Activated CD4-positive, alpha-beta memory T cell treated with anti-CD3 and anti-CD28 coated beads for 36 hours (primary cell): ENCODE data around the gene ELOVL3. TPM values are rescaled to one million over a fixed set of nuclear protein-coding genes. Genes with fewer than 3 reads are reported as not detected.
A peak's percentile ranks its signal among the peaks of the same experiment; 100 is the strongest.

Experiments
- CTCF ChIA-PET: fragments of 350-600 bp; sonication (Branson Sonifier 250); formaldehyde crosslinking; loops from one replicate; lab custom pipeline; 2021; ENCODE audit warnings: antibody characterized with exemption, inconsistent platforms; lab: Charles Lee
- POLR2A ChIA-PET: fragments of 350-600 bp; sonication (Branson Sonifier 250); formaldehyde crosslinking; loops from one replicate; lab custom pipeline; 2021; ENCODE audit warnings: antibody characterized with exemption; lab: Charles Lee
- DNase-seq: peaks from one replicate; pipeline ENCODE4 v3.0.0-alpha.2; 2020
- H3K27ac Mint-ChIP-seq: one replicate; pipeline ENCODE4 v1.8.0; 2021; ENCODE audit warnings: mixed read lengths
- H3K27me3 Mint-ChIP-seq: one replicate; pipeline ENCODE4 v1.8.0; 2021; ENCODE audit warnings: mixed read lengths
- H3K36me3 Mint-ChIP-seq: one replicate; pipeline ENCODE4 v1.8.0; 2021; ENCODE audit warnings: mixed read lengths
- H3K4me1 Mint-ChIP-seq: one replicate; pipeline ENCODE4 v1.8.0; 2021; ENCODE audit warnings: low read depth, mixed read lengths
- H3K4me3 Mint-ChIP-seq: one replicate; pipeline ENCODE4 v1.8.0; 2021; ENCODE audit warnings: mild to moderate bottlenecking, mixed read lengths
- H3K9me3 Mint-ChIP-seq: one replicate; pipeline ENCODE4 v1.8.0; 2021; ENCODE audit warnings: mixed read lengths
- intact Hi-C: fragments of 100-400 bp; cut with micrococcal nuclease; formaldehyde crosslinking; loops from one replicate; pipeline ENCODE4 v1.15.1; 2023
- total RNA-seq, 2 experiments: library from RNA; stranded (reverse); gene quantifications; one replicate each; pipeline ENCODE4 v1.2.3, GENCODE V29; 2021

Gene ELOVL3
- total RNA-seq, 2 experiments from 2014 or later, result 0.21 to 0.56 TPM

- Mint-ChIP-seq H3K27ac (no peak overlapping the region), H3K4me3 (peak overlapping the region; percentile 73), H3K36me3 (no peaks in the 10 kb centered on the region), H3K27me3 (peaks cover 34% of the 10 kb centered on the region), H3K4me1 (peaks cover 15% of the 10 kb centered on the region), H3K9me3 (no peaks in the 10 kb centered on the region)
- ChIA-PET POLR2A (interaction anchor here (0.6 to 3.7 kb wide), 5 partner anchors 15 to 165 kb away, joined by 3 to 34 read pairs (median 4); partner anchors contain the start of genes GBF1 and NFKB2), CTCF (interaction anchor here (0.7 to 19.9 kb wide), 62 partner anchors 9 to 366 kb away, joined by 3 to 1053 read pairs (median 6); partner anchors contain the start of genes ACTR1A, C10orf95, CUEDC2 and FBXL15)
- intact Hi-C loops, result loop anchor here (2.0 to 5.0 kb wide), 4 partner anchors 14 to 248 kb away; partner anchors contain the start of genes GBF1 and NFKB2
- DNase-seq, result peak; percentile 62
Observed at GRCh38 chr10:102230264-102230860, 4.3 kb downstream of the ELOVL3 start.

- Mint-ChIP-seq H3K36me3 (no peaks in the 10 kb centered on the region), H3K27me3 (peaks cover 33% of the 10 kb centered on the region), H3K9me3 (no peaks in the 10 kb centered on the region), H3K4me3 (peak overlapping the region; percentile 72), H3K27ac (no peak overlapping the region), H3K4me1 (peaks cover 10% of the 10 kb centered on the region)
- intact Hi-C loops, result loop anchor here (1.0 to 5.0 kb wide), 6 partner anchors 14 to 248 kb away; partner anchors contain the start of genes GBF1 and NFKB2
- CTCF ChIA-PET, result interaction anchor here (0.7 to 19.9 kb wide), 57 partner anchors 9 to 353 kb away, joined by 3 to 1053 read pairs (median 7); partner anchors contain the start of genes ACTR1A, C10orf95, CUEDC2 and FBXL15
- POLR2A ChIA-PET, result interaction anchor here (0.5 to 3.7 kb wide), 6 partner anchors 14 to 164 kb away, joined by 3 to 34 read pairs (median 4); partner anchors contain the start of genes GBF1 and NFKB2
- peak; percentile 67 for DNase-seq
Observed at GRCh38 chr10:102230861-102231356, 4.8 kb downstream of the ELOVL3 start.

- ChIA-PET POLR2A (interaction anchor here (0.5 to 3.7 kb wide), 5 partner anchors 9 to 164 kb away, joined by 3 to 34 read pairs (median 4); partner anchors contain the start of genes NFKB2 and PITX3), CTCF (interaction anchor here (0.6 to 19.9 kb wide), 62 partner anchors 8 to 364 kb away, joined by 3 to 1053 read pairs (median 6); partner anchors contain the start of genes CUEDC2, FBXL15, GBF1 and NFKB2)
- peaks cover 5% of the 10 kb centered on the region for H3K4me1 Mint-ChIP-seq
- DNase-seq, result peak; percentile 85
- intact Hi-C loops, result loop anchor here (1.0 to 5.0 kb wide), 6 partner anchors 13 to 247 kb away; partner anchors contain the start of genes GBF1 and NFKB2
- no peaks in the 10 kb centered on the region for H3K36me3 Mint-ChIP-seq
- no peak overlapping the region for H3K27ac Mint-ChIP-seq
- H3K27me3 Mint-ChIP-seq, result peaks cover 32% of the 10 kb centered on the region
- H3K4me3 Mint-ChIP-seq, result peak overlapping the region; percentile 72
- H3K9me3 Mint-ChIP-seq, result no peaks in the 10 kb centered on the region
Observed at GRCh38 chr10:102231357-102232318, 5.5 kb downstream of the ELOVL3 start.

- no peak overlapping the region for H3K27ac Mint-ChIP-seq
- CTCF ChIA-PET, result interaction anchor here (1.4 to 19.9 kb wide), 4 partner anchors 7 to 165 kb away, joined by 3 to 1053 read pairs (median 162); partner anchors contain the start of genes ELOVL3, GBF1 and NFKB2
Observed at GRCh38 chr10:102233997-102234396, 7.9 kb downstream of the ELOVL3 start.

GRCh38 chr10:102234888-102235597 is 8.9 kb downstream of the ELOVL3 start:
- Mint-ChIP-seq H3K36me3 (no peaks in the 10 kb centered on the region), H3K27ac (no peak overlapping the region), H3K4me1 (peaks cover 2% of the 10 kb centered on the region), H3K9me3 (no peaks in the 10 kb centered on the region), H3K27me3 (peaks cover 6% of the 10 kb centered on the region), H3K4me3 (no peak overlapping the region)
- no peak for DNase-seq
- intact Hi-C loops, result loop anchor here (5.0 kb wide), 1 partner anchor 52 kb away; no protein-coding TSS in a partner anchor
- ChIA-PET POLR2A (interaction anchor here (0.5 to 0.8 kb wide), 2 partner anchors 117 to 347 kb away, joined by 3 to 4 read pairs; no protein-coding TSS in a partner anchor), CTCF (interaction anchor here (0.7 to 19.9 kb wide), 6 partner anchors 9 to 164 kb away, joined by 3 to 1053 read pairs (median 3); partner anchors contain the start of genes ELOVL3 and NFKB2)

More at GRCh38 chr10:102233997-102234396, 7.9 kb downstream of the ELOVL3 start:
- POLR2A ChIA-PET, result no interaction called here
- no peaks in the 10 kb centered on the region for H3K36me3 Mint-ChIP-seq
- intact Hi-C loops, result loop anchor here (5.0 kb wide), 1 partner anchor 53 kb away; no protein-coding TSS in a partner anchor
- no peak for DNase-seq
- peaks cover 11% of the 10 kb centered on the region for H3K27me3 Mint-ChIP-seq
- peaks cover 5% of the 10 kb centered on the region for H3K4me1 Mint-ChIP-seq
- no peak overlapping the region for H3K4me3 Mint-ChIP-seq
- no peaks in the 10 kb centered on the region for H3K9me3 Mint-ChIP-seq

- Mint-ChIP-seq H3K4me1 (peaks cover 4% of the 10 kb centered on the region), H3K36me3 (no peaks in the 10 kb centered on the region), H3K27me3 (peaks cover 10% of the 10 kb centered on the region), H3K4me3 (no peak overlapping the region), H3K27ac (no peak overlapping the region), H3K9me3 (no peaks in the 10 kb centered on the region)
- CTCF ChIA-PET, result interaction anchor here (0.9 to 19.9 kb wide), 4 partner anchors 9 to 163 kb away, joined by 3 to 1053 read pairs (median 108); partner anchors contain the start of genes ELOVL3 and NFKB2
- intact Hi-C loops, result no loop called here
- POLR2A ChIA-PET, result interaction anchor here (0.8 kb wide), 1 partner anchor 116 kb away, joined by 3 read pairs; no protein-coding TSS in a partner anchor
- DNase-seq, result no peak
Observed at GRCh38 chr10:102235598-102235920, 9.5 kb downstream of the ELOVL3 start.

- Mint-ChIP-seq H3K27ac (no peak overlapping the region), H3K36me3 (no peaks in the 10 kb centered on the region), H3K9me3 (no peaks in the 10 kb centered on the region), H3K27me3 (peaks cover 13% of the 10 kb centered on the region), H3K4me3 (no peak overlapping the region), H3K4me1 (peaks cover 6% of the 10 kb centered on the region)
- DNase-seq, result no peak
- CTCF ChIA-PET, result interaction anchor here (0.9 to 19.9 kb wide), 4 partner anchors 10 to 163 kb away, joined by 3 to 1053 read pairs (median 109); partner anchors contain the start of genes ELOVL3, GBF1 and NFKB2
- intact Hi-C loops, result no loop called here
- POLR2A ChIA-PET, result interaction anchor here (0.8 to 1.0 kb wide), 2 partner anchors 28 to 116 kb away, joined by 3 read pairs; no protein-coding TSS in a partner anchor
Observed at GRCh38 chr10:102236006-102236405, 9.9 kb downstream of the ELOVL3 start.

GRCh38 chr10:102237711-102238252 is 11.7 kb downstream of the ELOVL3 start:
- peaks cover 16% of the 10 kb centered on the region for H3K27me3 Mint-ChIP-seq
- POLR2A ChIA-PET, result no interaction called here

GRCh38 chr10:102240467-102241031 is 14.4 kb downstream of the ELOVL3 start:
- CTCF ChIA-PET, result interaction anchor here (0.9 to 19.9 kb wide), 3 partner anchors 10 to 141 kb away, joined by 3 to 1053 read pairs (median 51); no protein-coding TSS in a partner anchor
- no peak for DNase-seq
- H3K9me3 Mint-ChIP-seq, result no peaks in the 10 kb centered on the region
- H3K27me3 Mint-ChIP-seq, result peaks cover 21% of the 10 kb centered on the region
- peaks cover 19% of the 10 kb centered on the region for H3K4me1 Mint-ChIP-seq
- intact Hi-C loops, result loop anchor here (5.0 kb wide), 1 partner anchor 402 kb away; the partner anchor contains the start of gene TRIM8
- POLR2A ChIA-PET, result interaction anchor here (1.0 to 1.1 kb wide), 2 partner anchors 8 to 51 kb away, joined by 3 to 4 read pairs; no protein-coding TSS in a partner anchor
- peak overlapping the region; percentile 58 for H3K4me3 Mint-ChIP-seq
- H3K27ac Mint-ChIP-seq, result no peak overlapping the region
- H3K36me3 Mint-ChIP-seq, result no peaks in the 10 kb centered on the region

More at GRCh38 chr10:102237711-102238252, 11.7 kb downstream of the ELOVL3 start:
- H3K36me3 Mint-ChIP-seq, result no peaks in the 10 kb centered on the region
- H3K4me3 Mint-ChIP-seq, result no peak overlapping the region
- DNase-seq, result no peak
- H3K4me1 Mint-ChIP-seq, result peaks cover 12% of the 10 kb centered on the region
- intact Hi-C loops, result no loop called here
- CTCF ChIA-PET, result interaction anchor here (0.6 to 19.9 kb wide), 4 partner anchors 7 to 115 kb away, joined by 3 to 1053 read pairs (median 28); partner anchors contain the start of gene GBF1
- no peak overlapping the region for H3K27ac Mint-ChIP-seq
- H3K9me3 Mint-ChIP-seq, result no peaks in the 10 kb centered on the region
